Vagina (tissue), 2 donors: Measurements from ENCODE around the gene RAD51D. TPM values are rescaled to one million over a fixed set of nuclear protein-coding genes. Genes with fewer than 3 reads are reported as not detected.

Source experiments
- DNase-seq, 2 donors: peaks; one replicate each; pipeline ENCODE4 v3.0.0-alpha.2; 2017; ENCODE audit errors: extremely low spot score in 2 of 2
- H3K27ac ChIP-seq: fragments of 200-600 bp; sonication (generic); one replicate; pipeline ENCODE4 v1.5.1; 2019
- H3K27me3 ChIP-seq: fragments of 200-600 bp; sonication (generic); one replicate; pipeline ENCODE4 v1.5.1; 2019
- H3K36me3 ChIP-seq, 2 donors: fragments of 200-600 bp; sonication (generic); one replicate each; pipeline ENCODE4 v1.5.1; 2017 to 2019
- H3K4me1 ChIP-seq: fragments of 200-600 bp; sonication (generic); one replicate; pipeline ENCODE4 v1.5.1; 2019
- H3K4me3 ChIP-seq, 2 donors: fragments of 200-600 bp; sonication (generic); 1 replicate in 1 of 2; 2 replicates in 1 of 2; pipeline ENCODE4 v1.5.1; 2016 to 2019
- H3K9me3 ChIP-seq: fragments of 200-600 bp; sonication (generic); one replicate; pipeline ENCODE4 v1.5.1; 2019
- CTCF ChIP-seq, 3 experiments: fragments of 450-650 bp in 2 of 3; fragments of 200-600 bp in 1 of 3; sonication (generic) in 1 of 3; IDR thresholded peaks; one replicate each; pipeline ENCODE4 v1.5.1; 2017 to 2019; ENCODE audit warnings: antibody characterized with exemption in 3 of 3, mild to moderate bottlenecking in 2 of 3, moderate library complexity in 2 of 3
- POLR2A ChIP-seq, 2 donors: fragments of 450-650 bp; IDR thresholded peaks; one replicate each; pipeline ENCODE4 v1.6.1; 2017; ENCODE audit warnings: antibody characterized with exemption in 2 of 2, mild to moderate bottlenecking in 2 of 2, moderate library complexity in 2 of 2
- POLR2AphosphoS5 ChIP-seq, 2 donors: sonication (generic); formaldehyde crosslinking; IDR thresholded peaks; one replicate each; pipeline ENCODE4 v1.9.0; 2017; ENCODE audit warnings: antibody characterized with exemption in 2 of 2, mild to moderate bottlenecking in 2 of 2, low read depth in 1 of 2; ENCODE audit not compliant: insufficient read depth in 1 of 2
- intact Hi-C: fragments of 100-400 bp; cut with DNase I; formaldehyde crosslinking; loops from one replicate; pipeline ENCODE4 v1.15.1; 2023
- total RNA-seq: library from RNA; depleted of rRNA; stranded (reverse); fragments of >200 nt; gene quantifications from one replicate; pipeline ENCODE4 v1.2.3, GENCODE V29; 2016

RAD51D gene
- total RNA-seq, 1 donor from 2014 or later = 5.2 TPM

- intact Hi-C loops = no loop called here
- H3K4me3 ChIP-seq = no peak overlapping the region
- H3K4me1 ChIP-seq = no peaks in the 10 kb centered on the region
- H3K36me3 ChIP-seq = no peaks in the 10 kb centered on the region
- no peak for DNase-seq
- H3K27ac ChIP-seq = no peak overlapping the region
- TF ChIP-seq CTCF (IDR thresholded peaks at IDR 0.05) = no peak
- TF ChIP-seq POLR2A (IDR thresholded peaks at IDR 0.05) = no peak
- TF ChIP-seq POLR2AphosphoS5 (IDR thresholded peaks at IDR 0.05; ENCODE audit: insufficient read depth in 1 of 2, low read depth in 1 of 2) = no peak
- no peaks in the 10 kb centered on the region for H3K27me3 ChIP-seq
- no peaks in the 10 kb centered on the region for H3K9me3 ChIP-seq
Observed at GRCh38 chr17:35148144-35148543, 28.5 kb upstream of the RAD51D start.

DNA sequence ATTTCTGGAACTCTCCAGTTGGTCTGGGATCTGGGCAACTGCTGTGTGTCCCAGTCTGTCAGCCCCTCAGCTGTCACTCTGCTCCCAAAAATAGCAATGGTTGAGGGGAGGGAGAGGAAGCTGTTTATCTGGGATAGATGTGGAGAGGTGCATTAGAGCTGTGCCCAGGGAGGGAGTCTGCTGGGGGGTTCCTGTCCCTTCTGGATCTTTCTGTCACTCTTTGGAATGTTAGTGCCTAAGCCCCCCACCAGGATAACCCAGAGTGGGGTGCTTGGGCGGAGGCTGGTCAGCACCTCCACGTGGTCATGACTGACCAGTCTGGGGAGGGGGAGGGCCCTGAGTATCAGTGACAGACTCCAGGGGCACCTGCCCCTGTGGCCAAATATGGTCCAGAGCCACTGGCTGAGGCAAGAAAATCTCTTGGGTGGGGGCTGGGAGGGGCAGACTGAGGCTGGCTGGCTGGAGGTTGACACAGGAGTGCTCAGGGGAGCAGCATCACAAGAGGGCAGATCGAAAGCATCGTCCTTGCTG is 27.8 kb upstream of the RAD51D start, which contains the start of gene UNC45B:
Gene UNC45B (plus strand): TSS at position 443 of the 531 bp plus-strand sequence. CDS start 447 bp downstream, outside the sequence.
- TF ChIP-seq POLR2AphosphoS5 (IDR thresholded peaks at IDR 0.05; ENCODE audit: insufficient read depth in 1 of 2, low read depth in 1 of 2) (no peak), CTCF (IDR thresholded peaks at IDR 0.05) (no peak), POLR2A (IDR thresholded peaks at IDR 0.05) (no peak)
- Histone ChIP-seq H3K27ac (no peak within 1 kb of the TSS), H3K27me3 (no peaks in the 10 kb centered on the region), H3K36me3 (no peaks in the 10 kb centered on the region), H3K4me3 (no peak within 1 kb of the TSS), H3K4me1 (peaks cover 1% of the 10 kb centered on the region), H3K9me3 (no peaks in the 10 kb centered on the region)
- no peak for DNase-seq
- intact Hi-C loops = no loop called here

- no peak overlapping the region for H3K4me3 ChIP-seq
- no peak overlapping the region for H3K27ac ChIP-seq
- no peaks in the 10 kb centered on the region for H3K36me3 ChIP-seq
- peaks cover 9% of the 10 kb centered on the region for H3K4me1 ChIP-seq
- H3K9me3 ChIP-seq = no peaks in the 10 kb centered on the region
- DNase-seq = no peak
- H3K27me3 ChIP-seq = no peaks in the 10 kb centered on the region
- TF ChIP-seq CTCF (IDR thresholded peaks at IDR 0.05) = no peak
- no peak for TF ChIP-seq POLR2AphosphoS5 (IDR thresholded peaks at IDR 0.05; ENCODE audit: insufficient read depth in 1 of 2, low read depth in 1 of 2)
- no peak for TF ChIP-seq POLR2A (IDR thresholded peaks at IDR 0.05)
- intact Hi-C loops = no loop called here
Observed at GRCh38 chr17:35146214-35146833, 26.7 kb upstream of the RAD51D start.

DNA sequence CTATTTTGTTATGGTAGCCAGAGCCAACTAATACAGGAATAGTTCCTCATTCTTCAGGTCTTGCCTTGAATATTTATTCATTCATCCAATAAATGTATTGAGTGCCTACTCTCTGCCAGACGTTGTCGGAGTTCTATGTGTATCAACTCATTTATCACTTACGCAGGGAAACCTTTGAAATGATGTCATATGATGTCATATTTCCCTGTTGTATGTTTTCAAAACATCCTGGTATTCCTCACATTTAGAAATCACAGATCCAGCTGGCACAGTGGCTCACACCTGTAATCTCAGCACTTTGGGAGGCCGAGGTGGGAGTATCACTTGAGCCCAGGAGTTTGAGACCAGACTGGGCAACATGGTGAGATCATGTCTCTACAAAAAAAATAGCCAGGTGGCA is 25.2 kb upstream of the RAD51D start:
- no peak overlapping the region for H3K4me3 ChIP-seq
- no peaks in the 10 kb centered on the region for H3K36me3 ChIP-seq
- H3K4me1 ChIP-seq = peaks cover 23% of the 10 kb centered on the region
- TF ChIP-seq POLR2AphosphoS5 (IDR thresholded peaks at IDR 0.05; ENCODE audit: insufficient read depth in 1 of 2, low read depth in 1 of 2) = no peak
- no peaks in the 10 kb centered on the region for H3K9me3 ChIP-seq
- H3K27ac ChIP-seq = no peak overlapping the region
- intact Hi-C loops = no loop called here
- no peaks in the 10 kb centered on the region for H3K27me3 ChIP-seq
- no peak for DNase-seq

DNA sequence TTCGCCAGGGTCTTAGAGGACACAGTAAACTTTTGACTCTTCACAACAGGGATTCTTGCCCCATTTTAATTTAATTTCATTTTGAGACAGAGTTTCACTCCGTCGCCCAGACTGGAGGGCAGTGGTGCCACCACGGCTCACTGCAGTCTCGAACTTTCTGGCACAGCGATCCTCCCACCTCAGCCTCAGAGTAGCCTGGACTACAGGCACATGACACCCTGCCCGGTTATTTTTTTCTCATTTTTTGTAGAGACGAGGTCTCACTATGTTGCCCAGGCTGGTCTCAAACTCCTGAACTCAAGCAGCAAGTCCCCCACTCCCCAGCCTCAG is 22.8 kb upstream of the RAD51D start:
- no peak overlapping the region for H3K27ac ChIP-seq
- H3K9me3 ChIP-seq = no peaks in the 10 kb centered on the region
- H3K4me3 ChIP-seq = peak overlapping the region; percentile 86 to 89
- TF ChIP-seq CTCF (IDR thresholded peaks at IDR 0.05) (peak in 1 of 3 experiments; percentile 6), POLR2AphosphoS5 (IDR thresholded peaks at IDR 0.05; ENCODE audit: insufficient read depth in 1 of 2, low read depth in 1 of 2) (no peak), POLR2A (IDR thresholded peaks at IDR 0.05) (no peak)
- H3K36me3 ChIP-seq = peaks cover 0 to 18% of the 10 kb centered on the region in 2 donors
- intact Hi-C loops = no loop called here
- H3K27me3 ChIP-seq = no peaks in the 10 kb centered on the region
- H3K4me1 ChIP-seq = peaks cover 23% of the 10 kb centered on the region
- no peak for DNase-seq
